Colonic mucosa (tissue), 4 donors: Measurements from ENCODE around the gene NGF. TPM values are rescaled to one million over a fixed set of nuclear protein-coding genes. Genes with fewer than 3 reads are reported as not detected.
"Not testable (repeated sequence)": the region's sequence is repeated elsewhere in the genome, so short reads cannot be mapped to it uniquely, and the experiment has no call there.

Experiments
- DNase-seq: peaks from one replicate; pipeline ENCODE4 v3.0.0-alpha.2; 2020
- H3K27ac ChIP-seq: fragments of 200-600 bp; one replicate; pipeline ENCODE4 v1.8.0; 2021
- H3K27me3 ChIP-seq: fragments of 200-600 bp; one replicate; pipeline ENCODE4 v1.8.0; 2021
- H3K36me3 ChIP-seq: fragments of 200-600 bp; one replicate; pipeline ENCODE4 v1.8.0; 2021
- H3K4me1 ChIP-seq: fragments of 200-600 bp; one replicate; pipeline ENCODE4 v1.8.0; 2021; ENCODE audit warnings: mild to moderate bottlenecking
- H3K4me3 ChIP-seq: fragments of 200-600 bp; one replicate; pipeline ENCODE4 v1.8.0; 2021
- H3K9ac ChIP-seq, 2 donors: one replicate each; pipeline ENCODE4 v1.7.0; 2013; ENCODE audit warnings: control low read depth in 2 of 2, low read depth in 2 of 2, low read length in 2 of 2
- H3K9me3 ChIP-seq: fragments of 200-600 bp; one replicate; pipeline ENCODE4 v1.8.0; 2021
- CTCF ChIP-seq: fragments of 200-600 bp; IDR thresholded peaks from one replicate; pipeline ENCODE4 v1.8.0; 2022; ENCODE audit warnings: antibody characterized with exemption, mild to moderate bottlenecking
- intact Hi-C: fragments of 100-400 bp; cut with DNase I; formaldehyde crosslinking; loops from one replicate; pipeline ENCODE4 v1.14.1; 2022
- total RNA-seq, 2 donors: library from RNA; stranded (reverse); fragmentation: NEBNext Ultra II Directional in 1 of 2; extraction: Animal tissue kit (Norgen Biotek cat#: 25700) in 1 of 2; gene quantifications; one replicate each; pipeline ENCODE4 v1.2.1, GENCODE V29; 2021
- donor health status: healthy.
- donor health status: DM: no; HTN: no; CAD: no.
- donor health status: DM: no; HTN: no; CAD: no.

Gene NGF
- under 1 TPM in 1 of 2 donors, not detected in 1; 0.64 TPM for total RNA-seq

GRCh38 chr1:115337633-115338456 is at the start of gene NGF:
NGF (minus strand) TSS chr1:115338249; CDS start chr1:115286795, 51,454 bp downstream.
- no peak within 1 kb of the TSS for H3K27ac ChIP-seq
- peaks cover 9% of the 10 kb centered on the region for H3K4me1 ChIP-seq
- no peaks in the 10 kb centered on the region for H3K36me3 ChIP-seq
- no peak for TF ChIP-seq CTCF
- H3K4me3 ChIP-seq = peak within 1 kb of the TSS; percentile 35
- no peaks in the 10 kb centered on the region for H3K9me3 ChIP-seq
- no peak for DNase-seq
- intact Hi-C loops = no loop called here
- peaks cover 16% of the 10 kb centered on the region for H3K27me3 ChIP-seq
- H3K9ac ChIP-seq = peak within 1 kb of the TSS in 1 of 2 donors; percentile 26

GRCh38 chr1:115383455-115383854 is 45.4 kb upstream of the NGF start:
- H3K36me3 ChIP-seq, H3K9me3 ChIP-seq, H3K4me1 ChIP-seq, H3K27me3 ChIP-seq, DNase-seq, H3K9ac ChIP-seq, H3K4me3 ChIP-seq, H3K27ac ChIP-seq, intact Hi-C loops: not testable (repeated sequence)

DNA sequence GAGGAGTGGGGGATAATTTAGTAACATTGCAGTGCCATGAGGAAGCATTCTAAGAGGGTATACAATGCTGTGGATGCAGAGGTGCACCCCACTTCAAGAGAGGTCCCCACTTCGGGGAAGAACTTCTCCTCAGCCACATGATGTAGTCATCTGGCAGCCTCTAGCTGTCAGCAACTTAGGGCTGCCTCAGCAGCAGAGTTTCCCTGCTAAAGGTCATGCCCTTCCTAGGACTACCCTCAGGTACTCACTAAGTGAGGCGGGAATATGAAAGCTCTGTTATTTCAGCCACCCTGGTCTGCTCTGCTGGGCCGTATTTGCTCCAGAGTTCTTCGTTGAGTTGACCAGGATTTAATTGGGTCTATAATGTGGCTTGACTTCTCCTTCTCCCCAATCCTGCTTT is 41.9 kb upstream of the NGF start:
- intact Hi-C loops = no loop called here
- no peak for TF ChIP-seq CTCF
- Histone ChIP-seq H3K4me1 (no peaks in the 10 kb centered on the region), H3K27me3 (no peaks in the 10 kb centered on the region), H3K36me3 (no peaks in the 10 kb centered on the region), H3K9ac (no peak overlapping the region), H3K9me3 (no peaks in the 10 kb centered on the region), H3K27ac (no peak overlapping the region), H3K4me3 (no peak overlapping the region)
- DNase-seq = no peak

DNA sequence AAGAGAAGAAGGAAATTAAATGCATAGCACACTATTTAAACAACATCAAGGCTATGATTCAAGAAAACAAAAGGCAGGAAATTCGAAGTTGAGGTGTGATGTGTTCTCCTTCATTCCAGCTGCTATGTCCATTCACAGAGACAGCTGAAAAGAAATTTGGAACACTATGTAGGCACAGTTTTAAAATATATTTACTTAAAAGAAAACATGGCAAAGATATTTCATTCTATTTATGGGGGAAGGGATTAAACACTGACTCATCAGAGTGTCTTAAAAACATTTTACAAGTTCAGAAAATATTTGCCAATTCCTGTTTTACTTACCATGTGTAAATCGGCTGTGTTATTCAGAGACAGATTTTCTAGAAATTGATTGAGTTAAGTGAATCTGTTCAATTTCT is 39.4 kb upstream of the NGF start:
- Histone ChIP-seq H3K4me3 (no peak overlapping the region), H3K9ac (no peak overlapping the region), H3K9me3 (no peaks in the 10 kb centered on the region), H3K27ac (no peak overlapping the region), H3K4me1 (no peaks in the 10 kb centered on the region), H3K27me3 (no peaks in the 10 kb centered on the region), H3K36me3 (no peaks in the 10 kb centered on the region)
- intact Hi-C loops = no loop called here
- TF ChIP-seq CTCF = no peak
- DNase-seq = no peak

DNA sequence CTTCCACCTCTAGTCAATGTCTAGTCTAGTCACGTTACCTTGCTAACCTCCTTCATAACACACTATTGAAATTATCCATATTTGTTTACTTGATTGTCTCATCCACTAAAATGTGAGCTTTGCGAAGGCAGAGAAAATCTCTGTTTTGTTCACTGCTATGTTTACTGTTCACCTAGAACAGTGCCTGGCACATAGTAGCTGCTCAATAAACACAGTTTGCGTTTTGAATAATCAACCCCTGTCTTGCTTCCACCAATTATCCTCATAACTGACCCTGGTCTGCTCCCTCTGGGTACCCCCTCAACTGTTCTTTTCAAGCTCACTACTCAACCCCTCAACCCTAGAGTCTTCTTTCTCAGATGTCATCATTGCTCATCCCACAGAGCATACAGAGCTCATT is 36.5 kb upstream of the NGF start:
- Histone ChIP-seq H3K9me3 (no peaks in the 10 kb centered on the region), H3K9ac (no peak overlapping the region), H3K27ac (no peak overlapping the region), H3K4me1 (no peaks in the 10 kb centered on the region), H3K36me3 (no peaks in the 10 kb centered on the region), H3K4me3 (no peak overlapping the region), H3K27me3 (no peaks in the 10 kb centered on the region)
- no peak for TF ChIP-seq CTCF
- no peak for DNase-seq
- intact Hi-C loops = no loop called here

DNA sequence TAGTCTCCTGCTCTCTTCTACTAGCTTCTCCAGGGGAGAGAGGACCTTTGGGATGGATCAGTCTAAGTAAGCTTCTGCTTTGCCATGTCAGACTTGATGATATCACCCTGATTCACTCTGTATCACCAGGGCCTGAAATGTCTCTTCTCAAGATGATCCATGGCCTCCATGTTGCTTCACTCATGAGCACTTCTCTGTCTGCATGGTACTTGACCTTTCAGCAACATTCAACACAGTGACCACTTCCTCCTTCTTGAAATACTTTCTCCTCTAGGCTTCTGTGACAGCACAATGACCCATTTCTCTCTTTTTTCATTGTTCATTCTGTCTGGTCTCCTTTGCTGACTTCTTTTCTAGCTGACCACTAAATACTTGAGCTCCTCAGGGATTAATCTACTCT is 35.3 kb upstream of the NGF start:
- no peak for DNase-seq
- no peak overlapping the region for H3K4me3 ChIP-seq
- TF ChIP-seq CTCF = no peak
- H3K27me3 ChIP-seq = no peaks in the 10 kb centered on the region
- H3K4me1 ChIP-seq = no peaks in the 10 kb centered on the region
- H3K9me3 ChIP-seq = no peaks in the 10 kb centered on the region
- intact Hi-C loops = no loop called here
- no peaks in the 10 kb centered on the region for H3K36me3 ChIP-seq
- no peak overlapping the region for H3K27ac ChIP-seq
- H3K9ac ChIP-seq = no peak overlapping the region
